Smooth muscle cell (in vitro differentiated cells): Measurements from ENCODE around the gene RBM20. TPM values are rescaled to one million over a fixed set of nuclear protein-coding genes. Genes with fewer than 3 reads are reported as not detected.

Experiments
- DNase-seq: peaks from one replicate; lab custom pipeline; 2025; ENCODE audit not compliant: unreplicated experiment; lab: John Stamatoyannopoulos, UW
- H2AFZ ChIP-seq: fragments of 200-600 bp; sonication (generic); 2 replicates; pipeline ENCODE4 v1.6.0; 2016; ENCODE audit warnings: antibody characterized with exemption, low read depth, mild to moderate bottlenecking
- H3F3A ChIP-seq: fragments of 200-600 bp; sonication (generic); 2 replicates; pipeline ENCODE4 v1.6.0; 2017; ENCODE audit warnings: antibody characterized with exemption, low read depth
- H3K27ac ChIP-seq: fragments of 200-600 bp; sonication (generic); 2 replicates; pipeline ENCODE4 v1.5.1; 2016; ENCODE audit warnings: low read depth, mild to moderate bottlenecking
- H3K27me3 ChIP-seq: fragments of 200-600 bp; sonication (generic); 2 replicates; pipeline ENCODE4 v1.6.1; 2016; ENCODE audit warnings: low read depth, mild to moderate bottlenecking
- H3K36me3 ChIP-seq: fragments of 200-600 bp; sonication (generic); 2 replicates; pipeline ENCODE4 v1.5.1; 2016; ENCODE audit warnings: low read depth
- H3K4me1 ChIP-seq: fragments of 200-600 bp; sonication (generic); 2 replicates; pipeline ENCODE4 v1.5.1; 2016; ENCODE audit warnings: low read depth
- H3K4me2 ChIP-seq: fragments of 200-600 bp; sonication (generic); 2 replicates; pipeline ENCODE4 v1.6.0; 2016; ENCODE audit warnings: mild to moderate bottlenecking
- H3K4me3 ChIP-seq: fragments of 200-600 bp; sonication (generic); 2 replicates; pipeline ENCODE4 v1.5.1; 2016; ENCODE audit warnings: mild to moderate bottlenecking
- H3K79me2 ChIP-seq: fragments of 200-600 bp; sonication (generic); 2 replicates; pipeline ENCODE4 v1.6.0; 2016; ENCODE audit warnings: low read depth, mild to moderate bottlenecking
- H3K9ac ChIP-seq: fragments of 200-600 bp; sonication (generic); 2 replicates; pipeline ENCODE4 v1.6.0; 2016; ENCODE audit warnings: low read depth
- H3K9me3 ChIP-seq: fragments of 200-600 bp; sonication (generic); replicated peaks from 2 replicates; pipeline ENCODE4 v1.5.1; 2016; ENCODE audit warnings: low read depth
- H4K20me1 ChIP-seq: fragments of 200-600 bp; sonication (generic); 2 replicates; pipeline ENCODE4 v1.6.0; 2016; ENCODE audit warnings: low read depth
- WGBS: methylation state at CpG from one replicate; pipeline ENCODE4 v1.1.7; 2016; ENCODE audit warnings: low lambda C conversion rate; 5-methylcytosine and 5-hydroxymethylcytosine counted together
- polyA plus RNA-seq: library from polyadenylated mRNA; unstranded; fragments of >200 nt; fragmentation: Nextera tagmentation; extraction: Ambion mirVana; gene quantifications from 2 replicates; pipeline ENCODE4 v1.2.1, GENCODE V29; 2016
- total RNA-seq: library from RNA; depleted of rRNA; stranded (reverse); fragments of >200 nt; gene quantifications from 2 replicates; pipeline ENCODE4 v1.2.3, GENCODE V29; 2014
- TF ChIP-seq, protein P1 (sequence below): fragments of 200-600 bp; sonication (generic); IDR thresholded peaks from 2 replicates; pipeline ENCODE4 v1.5.1; 2017; ENCODE audit warnings: borderline replicate concordance, mild to moderate bottlenecking, antibody characterized with exemption; ENCODE audit not compliant: insufficient read depth, poor library complexity, severe bottlenecking

RBM20 gene
- total and polyA plus RNA-seq, 2 experiments from 2014 or later = 0.09 TPM

DNA sequence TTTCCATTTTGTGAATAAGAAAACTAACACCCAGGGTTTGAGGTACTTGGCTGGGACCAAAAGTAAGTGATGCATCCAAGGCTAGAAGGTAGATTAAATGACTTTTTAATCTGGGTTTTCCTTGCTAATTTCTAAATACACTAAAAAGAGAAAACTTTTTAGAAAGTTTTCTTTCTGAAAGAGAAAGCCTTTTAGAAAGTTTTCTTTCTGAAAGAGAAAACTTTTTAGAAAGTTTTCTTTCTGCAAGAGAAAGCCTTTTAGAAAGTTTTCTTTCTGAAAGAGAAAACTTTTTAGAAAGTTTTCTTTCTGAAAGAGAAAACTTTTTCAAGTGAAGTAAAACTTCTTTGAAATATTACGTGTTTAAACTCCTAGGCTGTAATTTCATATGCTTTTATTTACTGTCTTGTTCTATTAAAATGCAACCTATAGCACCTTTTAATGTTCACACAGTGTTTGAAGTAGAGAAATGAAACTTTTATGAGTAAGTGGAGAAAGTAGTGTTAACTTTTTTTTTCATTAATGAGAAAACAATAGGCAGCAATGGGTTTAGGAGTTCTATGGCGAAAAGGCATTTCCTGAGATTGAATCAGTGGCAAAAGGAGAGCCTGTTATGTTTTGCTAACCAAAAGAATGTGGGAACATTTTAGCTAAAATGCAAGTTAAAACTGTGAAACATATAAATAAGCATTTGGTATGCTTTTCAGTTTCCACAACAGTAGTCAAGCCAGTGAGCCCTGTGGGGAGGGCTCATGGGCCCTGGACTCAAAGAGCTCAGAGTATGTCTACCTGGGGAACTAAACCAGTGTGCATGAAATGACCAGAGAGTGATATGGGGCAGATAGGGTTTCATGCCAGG, 103.7 kb downstream of the RBM20 start:
- H3F3A ChIP-seq = no peaks in the 10 kb centered on the region
- H3K36me3 ChIP-seq = no peaks in the 10 kb centered on the region
- H3K27ac ChIP-seq = no peak overlapping the region
- no peak overlapping the region for H3K4me2 ChIP-seq
- TF ChIP-seq, protein P1, sequence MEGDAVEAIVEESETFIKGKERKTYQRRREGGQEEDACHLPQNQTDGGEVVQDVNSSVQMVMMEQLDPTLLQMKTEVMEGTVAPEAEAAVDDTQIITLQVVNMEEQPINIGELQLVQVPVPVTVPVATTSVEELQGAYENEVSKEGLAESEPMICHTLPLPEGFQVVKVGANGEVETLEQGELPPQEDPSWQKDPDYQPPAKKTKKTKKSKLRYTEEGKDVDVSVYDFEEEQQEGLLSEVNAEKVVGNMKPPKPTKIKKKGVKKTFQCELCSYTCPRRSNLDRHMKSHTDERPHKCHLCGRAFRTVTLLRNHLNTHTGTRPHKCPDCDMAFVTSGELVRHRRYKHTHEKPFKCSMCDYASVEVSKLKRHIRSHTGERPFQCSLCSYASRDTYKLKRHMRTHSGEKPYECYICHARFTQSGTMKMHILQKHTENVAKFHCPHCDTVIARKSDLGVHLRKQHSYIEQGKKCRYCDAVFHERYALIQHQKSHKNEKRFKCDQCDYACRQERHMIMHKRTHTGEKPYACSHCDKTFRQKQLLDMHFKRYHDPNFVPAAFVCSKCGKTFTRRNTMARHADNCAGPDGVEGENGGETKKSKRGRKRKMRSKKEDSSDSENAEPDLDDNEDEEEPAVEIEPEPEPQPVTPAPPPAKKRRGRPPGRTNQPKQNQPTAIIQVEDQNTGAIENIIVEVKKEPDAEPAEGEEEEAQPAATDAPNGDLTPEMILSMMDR = no peak
- no peaks in the 10 kb centered on the region for H3K79me2 ChIP-seq
- H3K9me3 ChIP-seq = peaks cover 3% of the 10 kb centered on the region
- no peaks in the 10 kb centered on the region for H4K20me1 ChIP-seq
- no peak overlapping the region for H3K9ac ChIP-seq
- no peaks in the 10 kb centered on the region for H3K27me3 ChIP-seq
- H2AFZ ChIP-seq = no peak overlapping the region
- no peak overlapping the region for H3K4me3 ChIP-seq
- H3K4me1 ChIP-seq = no peaks in the 10 kb centered on the region
- DNase-seq = no peak
- WGBS = 80% methylated on average over 2 of the region's 2 CpGs

DNA sequence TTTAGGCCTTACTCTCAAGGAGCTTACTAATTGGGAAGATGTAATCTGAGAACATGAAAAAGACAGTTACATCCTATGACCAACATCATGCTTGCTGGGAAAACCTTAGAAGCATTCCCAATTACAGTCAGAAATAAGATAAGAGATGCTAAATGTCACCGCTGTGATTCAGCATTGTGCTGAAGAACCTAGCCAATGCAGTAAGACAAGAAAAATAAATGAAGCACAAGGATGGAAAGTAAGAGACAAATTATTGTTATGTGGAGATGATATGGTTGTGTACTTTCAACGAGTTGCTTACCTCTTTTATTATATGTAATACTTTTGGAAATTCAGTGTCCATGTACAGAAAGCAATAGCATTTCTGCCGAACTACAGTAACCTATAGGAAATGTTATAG, 104.8 kb downstream of the RBM20 start:
- Histone ChIP-seq H3K4me1 (no peaks in the 10 kb centered on the region), H3K9me3 (peaks cover 3% of the 10 kb centered on the region), H3K4me2 (no peak overlapping the region), H2AFZ (no peak overlapping the region), H3F3A (no peaks in the 10 kb centered on the region), H3K4me3 (no peak overlapping the region), H3K79me2 (no peaks in the 10 kb centered on the region), H3K36me3 (no peaks in the 10 kb centered on the region), H3K27ac (no peak overlapping the region), H4K20me1 (no peaks in the 10 kb centered on the region), H3K9ac (no peak overlapping the region), H3K27me3 (no peaks in the 10 kb centered on the region)
- TF ChIP-seq, protein P1 = no peak
- DNase-seq = no peak
- WGBS = 64% methylated on average over 3 of the region's 3 CpGs

DNA sequence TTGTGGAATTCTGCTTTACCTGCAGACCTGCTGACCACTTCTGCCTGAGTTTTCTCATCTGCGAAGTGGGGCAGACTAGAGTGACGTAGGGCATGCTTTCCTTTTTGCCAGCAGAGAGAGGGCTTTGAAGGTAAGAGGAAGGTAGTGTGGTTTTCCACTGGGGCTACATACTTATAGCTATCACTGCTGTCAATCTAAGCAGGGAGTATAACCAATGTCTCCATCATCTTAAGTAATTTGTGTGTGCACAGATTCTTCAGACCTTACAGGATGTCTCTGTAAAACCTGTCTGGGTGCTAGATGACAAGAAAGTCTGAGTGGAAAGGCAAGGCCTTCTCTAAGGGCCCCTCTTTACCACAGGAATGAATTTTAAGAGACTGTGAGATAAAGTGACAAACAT, 106.8 kb downstream of the RBM20 start:
- no peak for DNase-seq
- Histone ChIP-seq H3K9ac (no peak overlapping the region), H3K27me3 (no peaks in the 10 kb centered on the region), H3K79me2 (no peaks in the 10 kb centered on the region), H3K4me1 (no peaks in the 10 kb centered on the region), H3K27ac (no peak overlapping the region), H2AFZ (no peak overlapping the region), H3K36me3 (no peaks in the 10 kb centered on the region), H3K4me2 (no peak overlapping the region), H3F3A (no peaks in the 10 kb centered on the region), H4K20me1 (no peaks in the 10 kb centered on the region), H3K4me3 (no peak overlapping the region), H3K9me3 (peaks cover 3% of the 10 kb centered on the region)
- WGBS = 76% methylated on average over 2 of the region's 2 CpGs
- TF ChIP-seq, protein P1 = no peak

DNA sequence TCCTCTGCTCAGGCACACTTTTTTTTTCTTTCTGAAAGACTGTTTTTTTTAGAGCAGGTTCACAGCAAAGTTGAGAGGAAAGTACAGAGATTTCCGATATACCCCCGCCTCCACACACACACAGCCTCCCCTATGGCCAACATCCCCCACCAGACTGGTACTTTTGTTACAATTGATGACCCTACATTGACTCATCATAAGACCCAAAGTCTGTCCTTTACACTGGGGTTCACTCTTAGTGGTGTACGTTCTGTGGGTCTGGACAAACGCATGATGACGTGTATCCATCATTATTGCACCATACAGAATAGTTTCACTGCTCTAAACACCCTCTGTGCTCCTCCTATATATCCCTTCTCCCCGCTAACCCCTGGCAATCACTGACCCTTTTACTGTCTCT, 107.7 kb downstream of the RBM20 start:
- no peak overlapping the region for H3K27ac ChIP-seq
- no peaks in the 10 kb centered on the region for H3F3A ChIP-seq
- H4K20me1 ChIP-seq = no peaks in the 10 kb centered on the region
- no peaks in the 10 kb centered on the region for H3K79me2 ChIP-seq
- H3K4me1 ChIP-seq = no peaks in the 10 kb centered on the region
- DNase-seq = no peak
- H3K4me3 ChIP-seq = no peak overlapping the region
- H3K9ac ChIP-seq = no peak overlapping the region
- 64% methylated on average over 6 of the region's 6 CpGs for WGBS
- no peaks in the 10 kb centered on the region for H3K27me3 ChIP-seq
- H3K36me3 ChIP-seq = no peaks in the 10 kb centered on the region
- H2AFZ ChIP-seq = no peak overlapping the region
- H3K4me2 ChIP-seq = no peak overlapping the region
- TF ChIP-seq, protein P1 = no peak
- H3K9me3 ChIP-seq = peaks cover 3% of the 10 kb centered on the region
